GM10248 (cell line): ENCODE measurements around the gene RPS6KL1.

ENCODE experiments used
- CTCF ChIA-PET: fragments of 300-600 bp; sonication (Branson Sonifier 250); formaldehyde crosslinking; extraction: SDS; loops from one replicate; lab custom pipeline; 2021; ENCODE audit warnings: antibody characterized with exemption; lab: Yijun Ruan, JAX
- POLR2A ChIA-PET: fragments of 350-650 bp; sonication (Branson Sonifier 250); formaldehyde crosslinking; extraction: SDS; loops from one replicate; lab custom pipeline; 2020; ENCODE audit warnings: antibody characterized with exemption; lab: Yijun Ruan, JAX
- DNase-seq: peaks from one replicate; pipeline ENCODE4 v3.0.0; 2012; ENCODE audit errors: extremely low spot score
- CTCF ChIP-seq: IDR thresholded peaks from 2 replicates; pipeline ENCODE4 v1.5.1; 2012; ENCODE audit warnings: mild to moderate bottlenecking, low read depth; ENCODE audit errors: extremely low read depth, missing control alignments, control extremely low read depth

The RPS6KL1 gene

GRCh38 chr14:74963178-74963704 is 40.2 kb upstream of the RPS6KL1 start:
- no peak for TF ChIP-seq CTCF
- ChIA-PET CTCF (interaction anchor here (0.8 to 7.5 kb wide), 4 partner anchors 12 to 41 kb away, joined by 3 to 93 read pairs (median 5); no protein-coding TSS in a partner anchor), POLR2A (no interaction called here)
- peak; percentile 44 for DNase-seq

GRCh38 chr14:74962493-74962892 is 39.4 kb upstream of the RPS6KL1 start:
- CTCF ChIA-PET = interaction anchor here (1.0 to 7.5 kb wide), 3 partner anchors 11 to 126 kb away, joined by 4 to 93 read pairs (median 7); no protein-coding TSS in a partner anchor

GRCh38 chr14:74962046-74962445 is 39.0 kb upstream of the RPS6KL1 start:
- CTCF ChIA-PET = interaction anchor here (1.0 to 7.5 kb wide), 3 partner anchors 11 to 126 kb away, joined by 4 to 93 read pairs (median 7); no protein-coding TSS in a partner anchor
- POLR2A ChIA-PET = no interaction called here
- TF ChIP-seq CTCF = no peak
- no peak for DNase-seq

More at GRCh38 chr14:74962493-74962892, 39.4 kb upstream of the RPS6KL1 start:
- POLR2A ChIA-PET = no interaction called here
- no peak for DNase-seq
- no peak for TF ChIP-seq CTCF

- POLR2A ChIA-PET = interaction anchor here (0.6 kb wide), 2 partner anchors 72 to 707 kb away, joined by 3 to 5 read pairs; no protein-coding TSS in a partner anchor
- DNase-seq = no peak
- CTCF ChIA-PET = interaction anchor here (1.0 to 7.5 kb wide), 4 partner anchors 10 to 127 kb away, joined by 3 to 93 read pairs (median 6); no protein-coding TSS in a partner anchor
- no peak for TF ChIP-seq CTCF
Observed at GRCh38 chr14:74961238-74961911, 38.3 kb upstream of the RPS6KL1 start.

GRCh38 chr14:74960736-74961135 is 37.7 kb upstream of the RPS6KL1 start:
- ChIA-PET POLR2A (interaction anchor here (0.6 kb wide), 2 partner anchors 71 to 708 kb away, joined by 3 to 5 read pairs; no protein-coding TSS in a partner anchor), CTCF (interaction anchor here (1.1 to 7.5 kb wide), 4 partner anchors 14 to 128 kb away, joined by 3 to 93 read pairs (median 4); no protein-coding TSS in a partner anchor)
- no peak for DNase-seq
- no peak for TF ChIP-seq CTCF

GRCh38 chr14:74959596-74960180 is 36.6 kb upstream of the RPS6KL1 start:
- no peak for TF ChIP-seq CTCF
- CTCF ChIA-PET = interaction anchor here (0.8 to 7.5 kb wide), 7 partner anchors 9 to 129 kb away, joined by 3 to 93 read pairs (median 3); no protein-coding TSS in a partner anchor
- DNase-seq = no peak
- POLR2A ChIA-PET = no interaction called here
